ENCODE results near the gene MCOLN2.
"Not testable (repeated sequence)": the region's sequence is repeated elsewhere in the genome, so short reads cannot be mapped to it uniquely, and the experiment has no call there.

Gene MCOLN2

DNA sequence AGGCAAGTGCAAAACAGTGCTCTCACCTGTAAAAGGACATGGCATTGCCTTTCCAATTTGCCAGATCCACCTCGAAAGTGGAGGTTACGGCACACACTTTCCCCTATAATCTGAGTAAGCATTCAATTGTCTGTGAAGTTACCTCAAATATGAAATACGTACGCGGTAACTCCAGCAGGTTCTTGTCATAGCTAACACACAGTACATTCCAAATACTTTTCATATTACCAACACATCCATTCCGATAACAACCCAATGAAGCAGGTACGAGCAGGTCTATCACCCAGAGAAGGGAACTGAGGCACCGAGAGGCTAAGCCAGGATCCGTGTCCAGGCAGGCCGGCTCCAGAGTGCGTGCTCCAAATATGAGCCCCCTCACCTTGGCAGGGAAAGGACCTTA is 57.2 kb downstream of the MCOLN2 start:
- FAIRE-seq, result no peak

DNA sequence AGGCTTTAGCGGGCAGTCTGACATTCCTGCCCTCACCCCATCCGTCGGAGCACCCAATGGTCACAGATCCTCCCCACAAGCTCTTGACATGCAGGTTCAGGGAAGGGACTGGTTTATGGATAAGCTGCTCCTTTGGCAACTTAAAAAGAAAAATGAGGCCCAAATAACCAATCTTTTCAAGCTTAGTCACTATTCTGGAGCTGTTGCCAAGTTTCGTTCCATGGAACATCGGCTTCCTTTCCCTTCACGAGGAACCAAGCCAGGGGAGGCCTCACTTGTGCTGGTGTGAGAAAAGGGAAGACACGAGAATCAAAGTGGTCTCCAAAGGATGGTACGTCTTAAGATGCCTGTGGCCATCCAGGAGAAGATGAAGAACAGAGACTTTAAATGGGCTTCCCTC is 57.8 kb downstream of the MCOLN2 start:
- no peak for FAIRE-seq

DNA sequence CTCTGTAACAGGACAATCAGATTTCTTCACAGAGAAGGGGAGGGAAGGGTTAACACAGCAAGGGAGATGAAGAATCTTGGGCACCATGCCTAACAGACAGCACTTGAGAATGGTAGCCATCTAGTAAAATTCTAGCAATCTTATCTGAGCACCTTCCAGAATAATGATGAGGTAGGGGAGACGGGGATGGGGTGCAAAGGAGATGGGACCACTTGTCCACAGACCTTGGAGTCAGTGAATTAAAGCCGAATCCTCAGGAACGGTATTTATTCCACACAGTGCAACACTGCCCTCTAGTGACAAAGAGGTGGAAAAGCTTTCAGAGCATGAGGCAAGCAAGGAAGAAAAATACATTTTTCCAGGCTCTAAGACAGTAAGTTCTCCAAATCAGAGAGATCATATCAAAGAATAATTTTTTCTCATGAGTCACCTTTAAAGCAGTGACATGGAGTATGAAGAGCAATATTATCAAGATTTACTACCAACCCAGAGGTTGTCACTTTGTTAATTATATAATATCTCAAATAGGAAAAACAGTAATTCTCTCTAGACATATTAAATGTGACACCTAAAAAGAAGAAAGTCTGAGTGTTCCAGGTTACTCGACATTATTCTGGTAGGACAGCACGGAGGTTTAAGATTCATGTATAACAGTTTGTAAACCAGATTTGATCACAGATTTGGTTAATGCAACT is 60.6 kb downstream of the MCOLN2 start:
- peak; percentile 74 for FAIRE-seq

DNA sequence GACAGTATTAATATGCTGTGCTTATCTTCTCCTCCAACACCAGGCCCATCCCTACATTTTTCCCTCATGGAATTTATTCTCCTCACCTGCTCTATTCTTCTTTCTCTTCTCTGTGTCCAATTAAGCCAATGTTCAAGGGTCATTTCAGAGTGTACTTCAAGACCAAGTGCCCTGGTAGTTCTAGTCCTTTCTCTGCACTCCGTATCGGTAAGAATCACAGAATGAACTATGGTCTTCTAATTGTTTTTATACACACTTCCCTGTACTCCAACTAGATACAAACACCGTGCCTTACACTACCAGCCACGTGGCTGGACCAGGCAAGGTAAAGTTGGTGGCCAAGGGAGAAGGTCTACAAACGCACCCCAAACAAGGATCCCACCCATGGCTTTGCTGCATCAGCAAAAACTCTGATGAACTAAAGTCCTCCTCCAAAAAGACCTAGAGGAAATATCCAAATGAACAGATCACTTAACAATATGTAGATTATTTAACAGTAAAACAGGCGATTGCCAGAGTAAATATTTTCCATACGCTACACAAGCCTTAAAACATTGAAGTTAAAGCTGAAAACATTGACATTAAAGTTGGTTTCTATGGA is 63.8 kb downstream of the MCOLN2 start:
- FAIRE-seq, result no peak

DNA sequence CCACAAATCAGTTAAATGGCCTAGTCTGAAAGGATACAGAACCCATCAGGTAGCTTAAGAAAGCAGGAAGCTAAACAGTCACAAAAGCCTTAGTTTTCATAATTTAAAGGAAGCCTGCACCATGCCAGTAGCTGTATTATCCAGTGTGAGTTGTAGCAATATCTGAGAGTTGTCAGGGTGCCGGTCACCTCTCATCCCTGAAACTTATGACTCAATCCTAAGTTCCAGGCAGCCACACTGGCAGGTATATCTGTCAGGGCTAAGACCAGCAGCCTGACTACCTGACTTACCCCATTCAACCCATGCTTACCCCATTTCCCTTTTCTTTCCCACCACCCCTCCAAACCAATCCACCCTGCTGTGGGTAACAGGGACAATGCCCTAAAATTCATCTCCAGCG is 66.1 kb downstream of the MCOLN2 start:
- no peak for FAIRE-seq

DNA sequence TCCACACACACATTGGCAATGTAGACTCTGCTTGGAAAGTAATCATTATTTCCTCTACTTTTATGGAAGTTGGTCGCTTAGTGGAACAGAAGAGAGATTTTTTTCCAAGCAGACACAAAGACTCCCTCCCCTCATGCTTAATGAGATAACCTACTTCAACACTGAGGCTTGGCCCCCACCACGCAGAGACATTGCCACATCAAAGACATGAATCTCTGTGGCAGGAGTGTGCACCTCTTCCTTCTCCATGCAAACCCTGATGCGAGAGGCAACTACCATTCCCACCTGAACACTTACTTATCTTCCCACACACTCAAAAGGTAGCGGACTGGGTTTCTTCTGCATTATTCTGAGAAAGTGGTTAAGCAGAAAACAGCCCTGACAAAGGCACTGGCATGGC is 66.6 kb downstream of the MCOLN2 start:
- FAIRE-seq, result no peak

DNA sequence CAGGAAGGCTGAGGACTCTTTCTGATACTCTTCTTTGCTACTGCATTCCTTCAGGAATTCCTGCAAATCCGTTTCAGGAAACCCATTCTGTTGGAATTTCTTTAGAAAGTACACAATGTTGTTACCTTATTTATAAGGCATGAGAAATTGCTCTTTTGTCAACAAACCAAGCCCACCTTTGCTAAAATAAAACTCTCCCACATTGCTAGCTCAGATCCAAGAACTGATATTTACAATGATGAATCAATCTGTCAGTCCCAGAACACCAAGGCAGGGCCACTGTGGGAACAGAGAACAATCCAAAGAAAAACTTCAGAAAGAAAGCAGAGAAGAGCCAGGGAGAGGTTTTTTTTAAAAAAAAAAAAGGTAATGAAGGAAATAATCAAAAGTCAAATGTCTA is 67.3 kb downstream of the MCOLN2 start:
- FAIRE-seq, result no peak

DNA sequence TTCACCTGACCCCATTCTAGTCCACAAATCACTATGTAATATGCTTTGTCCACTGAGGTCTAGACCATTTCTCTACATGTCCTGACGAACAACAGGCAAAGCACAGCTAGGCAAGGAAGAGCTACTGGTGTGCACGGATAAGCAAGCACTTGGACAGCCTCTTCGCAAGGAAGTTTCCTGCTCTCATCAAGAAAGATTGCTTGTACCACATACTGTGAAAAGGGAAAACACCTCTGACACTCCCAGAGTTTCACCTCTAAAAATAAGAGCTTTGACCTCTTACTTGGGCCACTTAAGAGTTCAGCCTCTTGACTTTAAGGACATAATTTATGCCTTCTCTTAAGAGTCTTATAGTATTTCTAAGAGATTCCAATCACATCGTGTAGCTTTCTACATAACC is 67.9 kb downstream of the MCOLN2 start:
- no peak for FAIRE-seq

DNA sequence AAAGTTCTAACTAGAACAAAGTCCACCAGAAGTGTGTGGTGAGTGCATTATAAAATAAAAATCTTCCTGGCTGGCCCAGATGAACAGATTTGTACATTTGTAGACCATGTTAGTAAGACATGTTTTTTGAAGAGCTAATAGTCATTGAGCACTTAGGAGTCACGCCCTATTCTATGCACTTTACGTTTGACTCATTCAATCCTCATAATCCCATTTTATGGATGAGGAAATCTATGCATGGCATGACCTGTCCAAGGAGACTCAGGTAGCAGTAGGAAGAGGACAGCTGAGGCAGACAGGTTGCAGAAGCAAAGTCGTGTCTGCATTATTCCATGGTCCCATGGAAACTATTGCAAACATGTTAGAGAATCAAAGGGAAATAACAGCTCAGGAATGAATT is 73.6 kb downstream of the MCOLN2 start:
- FAIRE-seq, result no peak

DNA sequence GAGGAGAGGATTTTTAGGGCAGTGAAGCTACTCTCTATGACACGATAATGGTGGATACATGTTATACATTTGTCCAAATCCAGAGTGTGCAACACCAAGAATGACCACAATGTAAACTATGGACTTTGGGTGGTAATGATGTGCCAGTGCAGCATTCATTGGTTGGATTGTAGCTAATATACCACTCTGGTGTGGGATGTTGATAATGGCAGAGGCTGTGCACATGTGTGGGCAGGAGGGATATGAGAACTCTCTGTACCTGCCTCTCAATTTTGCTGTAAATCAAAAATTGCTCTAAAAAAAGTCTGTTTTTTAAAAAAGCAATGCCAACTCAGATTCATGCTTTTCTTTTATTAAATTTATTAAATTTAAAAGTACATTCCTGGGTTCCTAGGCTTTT is 76.8 kb downstream of the MCOLN2 start:
- FAIRE-seq, result no peak

DNA sequence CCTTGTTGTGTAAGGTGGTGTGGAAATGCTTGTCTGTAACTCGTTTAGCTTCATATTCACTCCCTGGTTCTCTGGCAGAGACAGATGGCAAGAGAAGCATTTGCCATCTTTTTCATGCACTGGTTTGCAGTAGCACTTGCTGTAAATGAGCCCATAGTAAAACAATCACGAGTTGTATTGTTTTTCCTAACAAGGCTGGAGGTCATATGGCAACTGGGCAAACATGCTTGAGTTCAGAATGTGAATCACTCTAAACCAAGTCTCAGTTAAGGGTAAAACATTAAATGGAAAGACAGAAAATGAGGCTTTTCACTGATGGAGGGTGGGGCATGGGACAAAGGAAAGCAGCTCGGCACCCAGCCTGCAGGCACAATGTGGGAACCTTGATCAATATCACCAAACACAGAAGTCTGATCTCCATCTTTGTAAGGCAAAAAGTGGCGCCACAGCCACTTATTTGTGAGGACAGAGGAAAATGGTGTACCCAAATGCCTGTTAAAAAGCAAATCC is 77.4 kb downstream of the MCOLN2 start:
- no peak for FAIRE-seq

DNA sequence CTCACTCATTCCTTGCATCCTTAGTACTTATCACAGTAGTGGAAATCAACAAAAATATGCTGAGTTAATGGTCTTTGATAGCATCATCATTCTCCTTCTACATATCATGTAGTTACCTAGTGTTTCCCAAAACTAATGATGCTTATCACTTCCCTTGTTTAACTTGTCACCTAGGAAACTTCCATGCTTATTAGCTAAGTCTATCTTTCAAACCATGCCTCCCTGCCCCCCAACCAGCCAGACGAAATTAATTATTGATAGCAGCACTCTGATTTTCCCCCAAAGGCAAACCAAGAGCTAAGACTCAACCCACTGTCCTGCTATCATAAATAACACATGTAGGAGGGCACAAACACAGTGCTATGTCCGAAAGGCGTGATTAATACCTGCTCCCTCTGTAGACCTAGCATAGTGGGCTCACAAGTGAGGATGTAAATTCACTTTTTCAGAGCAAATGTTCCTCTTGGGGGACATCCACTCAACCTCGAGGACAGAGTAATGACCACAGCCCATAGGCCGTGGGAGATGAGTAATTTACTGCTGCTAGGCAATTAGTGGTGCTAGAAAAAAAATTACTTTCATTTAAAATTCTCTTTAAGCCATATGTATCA is 78.1 kb downstream of the MCOLN2 start:
- FAIRE-seq, result no peak

DNA sequence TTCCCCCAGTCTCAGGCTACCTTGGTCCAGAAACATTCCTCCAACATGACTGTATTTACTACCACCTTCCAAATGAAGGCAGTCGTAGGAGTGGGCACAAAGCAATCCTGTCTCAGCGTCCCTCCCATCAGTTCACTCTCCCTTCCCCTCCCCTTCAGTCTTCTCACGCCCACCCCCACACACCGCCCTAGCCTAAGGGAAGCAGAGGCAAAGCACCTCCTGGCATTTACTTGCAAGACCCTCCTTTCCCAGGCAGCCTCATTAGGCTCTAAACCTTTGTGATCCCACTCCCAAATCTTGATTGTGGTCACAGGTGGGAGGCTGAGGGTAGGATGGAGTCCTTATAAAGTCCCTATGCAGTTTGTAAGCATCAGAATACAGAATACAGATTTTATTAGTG is 80.0 kb downstream of the MCOLN2 start:
- no peak for FAIRE-seq

DNA sequence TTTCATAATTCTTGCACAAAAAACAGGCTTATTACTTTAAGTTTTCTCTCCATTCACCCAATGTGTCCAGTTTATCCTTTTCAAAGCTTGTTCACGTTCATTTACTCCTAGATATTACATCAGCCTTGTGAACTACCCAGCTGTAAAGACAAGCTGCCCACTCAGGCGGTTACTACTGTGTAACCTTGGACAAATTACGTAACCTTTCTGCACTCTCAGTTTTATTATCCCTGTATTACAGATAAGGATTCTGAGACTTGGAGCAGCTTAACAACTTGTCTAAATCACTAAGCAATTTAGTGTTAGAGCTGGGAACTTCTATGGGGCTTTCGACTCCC is 83.4 kb downstream of the MCOLN2 start:
- FAIRE-seq, result no peak

DNA sequence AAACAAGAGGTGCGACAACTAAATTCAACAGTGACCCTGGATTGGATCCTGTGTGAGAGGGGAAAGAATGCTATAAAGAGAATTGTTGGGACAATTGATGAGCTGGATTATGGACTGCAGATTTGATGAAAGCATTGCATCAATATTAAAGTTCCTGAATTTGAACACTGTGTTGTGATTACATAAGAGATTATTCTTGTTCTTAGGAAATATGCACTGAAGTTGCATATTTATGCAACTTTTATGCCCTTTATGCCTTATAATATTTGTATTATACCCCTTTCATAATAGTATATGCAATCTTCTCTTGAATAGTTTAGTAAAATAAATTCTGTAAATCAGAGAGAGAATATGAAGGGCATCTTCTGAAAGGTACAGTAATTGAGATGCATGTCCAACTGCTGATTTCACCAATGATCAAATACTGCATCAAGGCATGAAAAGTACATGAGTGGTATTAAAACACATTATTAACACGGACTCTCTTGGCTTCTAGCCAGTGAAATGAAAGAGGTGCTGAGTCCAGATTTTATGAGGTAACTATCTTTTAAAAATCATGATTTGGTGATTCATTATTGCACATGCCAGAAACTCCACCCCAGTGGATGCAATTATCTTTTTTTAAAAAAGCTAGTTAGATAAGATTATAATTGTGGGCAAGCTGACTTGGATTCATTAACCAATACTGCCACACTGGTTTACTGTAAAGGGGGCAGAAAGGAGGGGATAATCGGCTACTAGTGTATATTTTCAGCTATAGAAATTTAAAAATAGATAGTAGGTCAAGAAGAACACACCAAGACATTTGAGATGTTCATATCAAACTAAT is 84.0 kb downstream of the MCOLN2 start:
- FAIRE-seq, result no peak

DNA sequence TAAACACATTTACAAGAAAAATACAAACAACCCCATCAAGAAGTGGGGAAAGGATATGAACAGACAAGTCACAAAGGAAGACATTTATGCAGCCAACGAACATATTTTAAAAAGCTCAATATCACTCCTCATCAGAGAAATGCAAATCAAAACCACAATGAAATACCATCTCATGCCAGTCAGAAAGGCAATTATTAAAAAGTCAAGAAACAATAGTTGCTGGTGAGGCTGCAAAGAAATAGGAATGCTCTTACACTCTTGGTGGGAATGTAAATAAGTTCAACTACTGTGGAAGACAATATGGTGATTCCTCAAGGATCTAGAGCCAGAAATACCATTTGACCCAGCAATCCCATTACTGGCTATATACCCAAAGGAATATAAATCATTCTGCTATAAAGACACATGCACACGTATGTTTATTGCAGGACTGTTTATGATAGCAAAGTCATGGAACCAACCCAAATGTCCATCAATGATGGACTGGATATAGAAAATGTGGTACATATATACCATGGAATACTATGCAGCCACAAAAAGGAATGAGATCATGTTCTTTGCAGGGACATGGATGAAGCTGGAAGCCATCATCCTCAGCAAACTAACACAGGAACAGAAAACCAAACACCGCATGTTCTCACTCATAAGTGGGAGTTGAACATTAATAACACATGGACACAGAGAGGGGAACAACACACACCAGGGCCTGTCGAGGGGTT is 88.0 kb downstream of the MCOLN2 start:
- not testable (repeated sequence) for FAIRE-seq

DNA sequence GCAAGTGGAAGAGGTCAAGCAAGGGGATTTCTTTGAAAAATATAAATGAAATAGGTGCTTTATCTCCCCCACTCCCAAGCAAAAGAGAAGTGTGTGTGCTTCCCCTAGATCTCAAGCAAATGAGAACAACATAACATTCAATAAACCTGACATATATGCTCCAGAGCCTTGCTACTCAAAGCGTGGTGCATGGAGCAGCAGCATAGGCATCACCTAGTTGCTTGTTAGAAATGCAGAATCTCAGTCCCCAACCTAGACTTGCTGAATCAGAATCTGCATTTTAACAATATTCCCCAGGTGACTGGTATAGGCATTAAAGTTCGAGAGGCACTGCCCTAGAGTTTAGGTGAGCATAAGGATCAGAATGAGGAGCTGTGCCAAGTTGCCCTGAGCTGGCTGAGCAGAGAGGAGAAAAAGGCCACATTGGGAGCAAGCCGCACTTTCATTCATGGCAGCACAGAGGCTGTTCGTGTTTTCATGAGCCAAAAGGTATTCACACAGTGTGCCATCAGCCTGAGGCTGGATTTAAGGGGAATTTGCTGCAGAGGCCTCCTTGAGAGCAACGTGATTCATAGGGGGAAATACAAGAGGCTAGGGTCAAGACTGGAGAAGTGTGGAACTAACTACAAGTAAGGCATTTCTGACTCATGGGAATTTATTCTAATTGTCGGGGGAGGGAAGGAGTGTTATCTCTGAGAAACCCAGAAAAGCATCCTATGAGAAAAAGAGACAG is 89.7 kb downstream of the MCOLN2 start:
- no peak for FAIRE-seq

DNA sequence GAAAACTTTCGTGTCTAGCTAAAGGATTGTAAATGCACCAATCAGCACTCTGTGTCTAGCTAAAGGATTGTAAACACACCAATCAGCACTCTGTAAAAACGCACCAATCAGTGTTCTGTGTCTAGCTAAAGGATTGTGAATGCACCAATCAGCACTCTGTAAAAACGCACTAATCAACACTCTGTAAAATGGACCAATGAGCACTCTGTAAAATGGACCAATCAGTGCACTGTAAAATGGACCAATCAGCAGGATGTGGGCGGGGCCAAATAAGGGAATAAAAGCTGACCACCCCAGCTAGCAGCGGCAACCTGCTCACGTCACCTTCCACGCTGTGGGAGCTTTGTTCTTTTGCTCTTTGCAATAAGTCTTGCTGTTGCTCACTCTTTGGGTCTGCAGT is 94.2 kb downstream of the MCOLN2 start:
- not testable (repeated sequence) for FAIRE-seq

DNA sequence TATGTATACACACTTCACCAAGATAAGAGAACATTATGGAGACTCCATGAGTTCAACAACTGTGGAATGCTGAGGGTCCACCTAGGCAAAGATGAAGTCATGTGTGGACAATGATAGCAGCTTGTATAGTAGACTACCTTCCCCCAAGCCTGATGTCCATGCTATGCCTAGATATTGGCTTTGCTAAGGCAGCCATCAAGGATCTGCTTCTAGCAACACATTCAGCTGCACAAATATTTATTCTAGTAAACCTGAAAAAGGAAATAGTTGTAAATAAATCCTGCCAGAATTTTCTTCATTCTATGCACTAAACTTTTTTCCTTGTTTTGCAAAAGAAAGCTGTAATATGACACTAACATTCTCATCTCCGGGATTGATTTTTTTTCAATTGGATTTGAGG is 96.9 kb downstream of the MCOLN2 start:
- FAIRE-seq, result no peak

DNA sequence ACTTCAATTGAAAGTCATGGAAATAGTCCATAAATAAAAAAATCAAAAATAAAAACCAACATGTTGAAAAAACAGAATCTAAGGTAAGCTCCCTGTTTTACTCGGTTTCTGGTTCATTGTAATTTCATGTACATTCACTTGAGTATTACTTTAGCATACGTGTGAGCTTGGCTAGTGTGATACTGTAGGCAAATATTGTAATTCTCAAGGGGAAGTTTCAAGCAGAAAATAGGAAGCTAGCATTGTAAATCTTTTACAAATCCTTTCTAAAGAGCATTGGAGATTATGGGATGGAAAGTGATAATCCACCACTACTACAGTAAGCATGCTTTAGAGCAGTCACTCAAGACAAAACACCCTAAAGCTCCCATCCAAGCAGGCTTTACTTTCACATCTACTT is 100.6 kb downstream of the MCOLN2 start:
- no peak for FAIRE-seq

DNA sequence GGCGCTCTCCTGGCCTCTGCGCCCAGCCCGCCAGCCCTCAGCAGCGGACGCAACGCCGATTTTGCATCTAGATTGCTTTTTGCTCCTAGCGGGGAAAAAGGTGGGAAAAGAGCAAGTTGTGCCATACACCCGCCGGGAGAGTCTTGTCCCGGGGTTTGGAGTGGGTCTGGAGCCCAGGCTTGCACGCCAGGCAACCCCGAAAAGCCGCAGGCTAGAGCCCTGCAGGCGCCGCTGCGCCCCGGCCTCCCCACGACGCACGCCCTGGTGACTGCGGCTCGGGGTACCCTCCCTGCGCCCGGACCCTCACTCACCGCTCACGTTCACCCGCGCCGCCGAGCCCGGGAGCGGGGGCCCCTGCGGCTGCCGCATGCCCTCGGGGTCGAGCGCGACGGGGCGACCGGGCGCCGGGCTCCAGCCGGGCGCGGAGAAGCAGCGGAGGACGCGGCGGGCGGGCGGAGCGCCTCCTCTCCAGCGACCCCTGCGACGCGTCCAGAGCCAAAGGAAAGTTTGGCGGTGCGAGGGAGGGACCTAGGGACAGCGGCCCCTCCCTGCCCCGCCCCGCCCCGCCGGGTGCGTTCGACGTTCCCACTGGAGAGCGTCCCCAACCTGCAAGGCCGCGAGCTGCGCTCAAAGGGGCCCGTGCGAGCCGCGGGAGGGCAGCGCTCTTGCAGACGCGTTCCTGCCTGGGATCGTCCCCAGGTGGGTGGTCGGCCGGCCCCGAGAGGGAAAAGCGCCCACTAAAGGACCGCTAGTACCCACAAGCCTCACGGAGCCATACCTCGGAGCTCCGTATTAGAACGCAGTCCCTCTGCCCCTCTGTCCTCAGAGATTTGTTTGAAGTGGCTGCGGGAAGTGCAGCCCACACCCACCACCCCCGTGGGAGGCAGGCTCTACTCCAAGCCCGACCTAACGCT is 104.0 kb downstream of the MCOLN2 start, which contains the start of gene LPAR3:
Gene LPAR3 (minus strand): TSS at position 502 of the 914 bp plus-strand sequence. CDS start 27,086 bp downstream, outside the sequence.
- no peak for FAIRE-seq
